Ammon's horn (tissue), 1 donor: ENCODE data around the gene SNRNP27.
"Not testable (repeated sequence)": the region's sequence is repeated elsewhere in the genome, so short reads cannot be mapped to it uniquely, and the experiment has no call there.

Experiments used
- DNase-seq: peaks from one replicate; pipeline ENCODE4 v3.0.0-alpha.2; 2016; ENCODE audit warnings: low spot score

The SNRNP27 gene

DNA sequence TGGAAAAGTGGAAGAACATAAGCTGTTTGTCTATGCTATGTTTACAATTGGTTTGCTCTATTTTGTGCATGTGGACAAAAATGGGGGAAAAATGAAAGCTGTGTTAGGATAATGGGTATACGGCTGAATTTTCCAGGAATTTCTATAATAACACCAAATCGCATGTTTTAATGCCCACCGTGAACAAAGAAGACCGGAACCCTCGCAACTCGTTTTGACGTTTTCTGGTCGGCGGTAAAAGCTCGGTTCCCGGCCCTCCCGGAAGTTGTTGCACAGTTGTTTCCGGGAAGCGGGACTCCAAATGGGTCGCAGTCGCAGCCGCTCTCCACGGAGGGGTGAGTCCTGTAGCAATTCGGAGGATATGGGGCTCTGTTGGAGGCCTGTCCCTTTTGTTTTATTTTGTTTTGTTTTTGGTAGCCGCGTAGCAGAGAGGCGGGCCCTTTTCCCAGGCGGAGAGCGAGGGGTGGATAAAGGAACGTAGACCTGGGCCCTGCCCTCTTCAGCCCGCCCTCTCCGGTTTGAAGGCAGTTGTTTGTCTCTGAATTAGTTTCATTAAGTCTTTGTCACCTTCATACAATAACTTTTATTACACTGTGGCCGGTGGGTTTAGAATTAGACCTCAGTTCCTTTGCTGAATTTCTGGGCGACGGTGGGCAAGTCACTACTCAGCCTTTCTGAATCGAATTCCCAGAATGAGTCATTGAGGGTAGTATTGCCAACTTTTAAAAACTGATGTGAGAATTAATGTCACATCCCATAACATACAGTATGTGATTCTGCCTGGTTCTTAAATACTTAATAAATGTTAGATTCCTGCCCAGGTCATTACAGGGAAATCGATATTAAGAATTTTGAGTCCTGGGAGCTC is at the start of gene SNRNP27:
SNRNP27 (plus strand) TSS at position 273 of the 868 bp plus-strand sequence; CDS start at position 302, 29 bp downstream.
- peak; percentile 78 for DNase-seq

DNA sequence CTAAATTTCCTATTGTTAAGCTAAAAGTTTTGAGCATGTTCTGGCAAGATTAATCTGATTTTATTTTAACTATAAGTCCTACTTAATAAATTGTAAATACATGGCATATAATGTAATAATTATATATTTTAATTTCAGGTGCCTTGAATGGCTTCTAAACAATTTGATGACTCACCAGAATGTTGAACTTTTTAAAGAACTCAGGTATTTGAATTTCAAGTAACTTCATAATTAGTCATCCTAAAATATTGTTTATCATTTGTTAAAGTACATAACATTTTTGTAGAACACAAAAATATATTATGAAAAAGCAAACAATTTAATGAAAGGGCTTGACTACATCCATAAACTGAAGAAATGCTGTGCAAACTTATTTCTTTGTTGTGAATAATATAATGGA is 49.8 kb upstream of the SNRNP27 start:
- DNase-seq, result no peak

DNA sequence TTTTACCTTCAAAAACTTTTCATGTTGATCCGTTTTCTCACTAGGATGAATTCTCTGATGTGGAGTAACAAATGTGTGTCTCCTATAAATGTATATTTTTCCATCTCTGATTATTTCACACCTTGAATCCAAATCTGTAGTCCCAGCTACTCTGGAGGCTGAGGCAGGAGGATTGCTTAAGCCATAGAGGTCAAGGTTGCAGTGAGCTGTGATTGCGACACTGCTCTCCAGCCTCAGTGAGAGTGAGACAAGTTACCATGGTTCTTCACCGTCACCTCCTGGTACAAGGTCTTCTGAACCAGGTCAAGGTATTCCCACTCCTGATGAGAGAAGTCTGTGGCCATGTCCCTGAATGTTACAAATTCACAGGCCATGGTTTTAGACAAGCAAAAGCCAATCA is 49.2 kb upstream of the SNRNP27 start:
- no peak for DNase-seq

DNA sequence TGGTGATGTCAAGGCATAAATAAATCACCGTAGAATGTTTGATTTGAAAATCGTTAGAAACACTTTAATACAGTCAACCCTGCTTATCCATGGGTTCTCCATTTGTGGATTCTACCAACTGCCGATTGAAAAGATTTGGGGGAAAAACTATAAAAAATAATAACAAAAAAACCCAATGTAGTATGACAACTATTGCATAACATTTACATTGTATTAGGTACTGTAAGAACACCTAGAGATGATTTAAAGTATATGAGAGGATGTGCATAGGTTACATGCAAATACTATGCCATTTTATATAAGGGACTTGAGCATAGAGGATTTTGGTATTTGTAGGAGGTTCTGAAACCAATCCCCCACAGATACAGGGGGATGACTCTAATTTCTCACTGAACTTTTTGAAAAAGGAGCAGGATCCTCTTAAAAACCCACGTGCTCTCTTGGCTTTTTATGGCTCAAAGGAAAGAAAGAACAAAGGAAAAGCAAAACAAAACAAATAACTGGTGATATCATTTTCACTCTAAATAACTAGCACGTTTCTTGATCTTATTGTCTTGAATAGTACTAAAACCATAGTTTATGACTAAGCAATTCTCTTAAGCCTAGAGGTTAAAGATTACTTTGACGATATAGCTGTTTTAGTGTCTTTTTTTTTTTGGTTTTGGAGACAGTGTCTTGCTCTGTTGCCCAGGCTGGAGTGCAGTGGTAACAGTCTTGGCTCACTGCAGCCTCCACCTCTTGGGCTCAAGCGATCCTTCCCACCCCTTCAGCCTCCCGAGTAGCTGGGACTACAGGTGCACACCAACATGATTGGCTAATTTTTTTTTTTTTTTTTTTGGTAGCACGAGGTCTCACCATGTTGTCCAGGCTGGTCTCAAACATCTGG is 47.3 kb upstream of the SNRNP27 start:
- DNase-seq, result no peak

DNA sequence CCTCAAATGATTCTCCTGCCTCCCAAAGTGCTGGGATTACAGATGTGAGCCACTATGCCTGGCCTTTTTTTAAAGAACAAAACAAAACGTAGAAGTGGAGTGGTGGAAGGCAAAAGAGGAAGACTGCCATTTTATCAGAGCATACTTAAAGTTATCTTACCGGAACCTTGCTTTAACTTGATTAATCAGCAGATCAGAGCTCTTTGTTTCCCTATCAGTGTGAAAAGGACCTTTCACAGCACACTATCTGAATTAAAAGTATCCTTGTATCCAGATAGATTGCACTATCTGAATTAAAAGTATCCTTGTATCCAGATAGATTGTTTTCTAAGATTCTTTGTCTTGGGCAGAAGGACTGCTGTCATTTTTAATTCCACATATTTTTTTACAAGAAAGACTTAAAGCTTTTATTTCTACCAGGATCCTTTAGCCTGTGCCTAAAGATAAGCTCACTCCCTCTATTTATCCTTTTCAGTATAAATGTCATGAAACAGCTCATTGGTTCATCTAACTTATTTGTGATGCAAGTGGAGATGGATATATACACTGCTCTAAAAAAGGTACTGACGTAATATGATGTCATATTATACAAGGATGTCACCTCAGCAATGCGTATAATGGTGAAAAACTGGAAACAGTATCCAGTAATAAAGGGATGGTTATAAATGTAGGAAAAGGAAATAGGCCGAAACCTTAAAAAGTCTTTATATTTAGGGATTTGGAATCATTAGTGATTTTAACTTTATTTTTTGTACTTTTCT is 46.5 kb upstream of the SNRNP27 start:
- no peak for DNase-seq

DNA sequence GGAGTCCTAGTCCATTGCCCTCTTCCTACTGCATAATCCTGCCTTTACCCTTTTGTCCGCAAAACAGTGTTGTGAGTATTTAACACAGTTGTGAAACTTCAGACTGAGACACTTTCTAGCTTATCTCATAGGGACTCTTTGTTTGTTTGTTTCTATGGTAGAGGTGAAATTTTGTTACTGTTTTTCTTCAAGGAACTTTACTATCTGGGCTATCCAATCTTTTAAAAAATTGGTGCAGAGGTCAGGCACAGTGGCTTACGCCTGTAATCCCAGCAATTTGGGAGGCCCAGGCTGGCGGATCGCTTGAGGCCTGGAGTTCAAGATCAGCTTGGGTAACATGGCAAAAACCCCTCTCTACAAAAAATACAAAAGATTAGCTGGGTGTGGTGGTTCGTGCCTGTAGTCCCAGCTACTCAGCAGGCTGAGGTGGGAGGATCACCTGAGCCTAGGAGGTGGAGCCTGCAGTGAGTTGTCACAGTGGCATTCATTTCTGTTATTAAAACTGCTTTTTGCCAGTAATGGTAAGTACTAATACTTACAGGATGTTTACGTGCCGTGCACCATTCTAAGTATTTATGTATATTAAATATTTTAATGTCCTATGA is 45.5 kb upstream of the SNRNP27 start:
- DNase-seq, result no peak

GRCh38 chr2:69858261-69858660 is 35.5 kb upstream of the SNRNP27 start:
- DNase-seq, result no peak

DNA sequence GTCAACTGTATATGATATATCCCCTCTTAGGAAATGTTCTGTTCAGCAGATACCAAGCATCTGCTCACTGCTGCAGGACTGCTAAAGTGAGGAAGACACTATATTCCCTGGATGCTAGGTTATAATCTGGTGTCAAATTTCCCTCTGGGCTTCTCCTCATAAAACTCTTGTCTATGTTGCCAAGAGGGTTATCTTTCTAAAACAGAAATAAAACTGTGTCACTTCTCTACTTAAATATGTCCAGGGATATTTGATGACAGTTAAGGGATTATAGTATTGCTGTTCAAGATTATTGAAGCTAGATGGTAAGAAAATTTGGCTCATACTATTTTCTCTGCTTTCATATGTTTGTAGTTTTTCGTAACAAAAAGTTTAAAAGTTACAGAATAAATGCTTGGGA is 30.5 kb upstream of the SNRNP27 start:
- DNase-seq, result no peak

DNA sequence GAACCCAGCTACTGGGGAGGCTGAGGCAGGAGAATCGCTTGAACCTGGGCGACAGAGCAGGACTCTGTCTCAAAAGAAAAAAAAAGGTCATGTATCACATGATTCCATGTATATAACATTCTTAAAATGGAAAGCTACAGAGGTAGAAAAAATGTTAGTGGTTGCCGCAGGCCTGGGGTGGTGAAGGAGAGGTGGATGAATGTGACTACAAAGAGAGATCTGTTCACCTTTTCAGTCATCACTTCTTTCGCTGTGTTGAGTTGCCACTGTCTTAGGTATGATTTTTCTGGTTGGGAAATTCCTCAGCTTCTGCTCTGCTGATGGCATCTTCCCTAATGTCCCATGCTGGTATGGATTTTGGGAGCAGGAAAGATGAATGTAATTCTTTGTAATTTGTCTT is 5.3 kb upstream of the SNRNP27 start:
- no peak for DNase-seq

DNA sequence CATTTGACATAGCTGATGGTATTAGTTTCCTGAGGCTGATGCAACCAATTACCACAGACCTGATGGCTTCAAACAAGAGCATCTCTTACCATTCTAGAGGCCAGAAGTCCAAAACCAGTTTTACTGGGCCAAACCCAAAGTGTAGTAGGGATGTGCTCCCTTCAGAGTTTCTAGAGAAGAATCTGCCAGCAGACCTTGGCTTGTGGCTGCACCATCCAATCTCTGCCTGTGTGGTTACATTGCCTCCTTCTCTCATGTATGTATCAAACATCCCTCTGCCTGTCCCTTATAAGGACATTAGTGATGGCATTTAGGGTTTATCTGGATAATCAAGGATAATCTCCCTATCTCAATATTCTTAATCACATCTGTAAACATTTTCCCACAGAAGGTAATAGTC is 4.5 kb upstream of the SNRNP27 start:
- DNase-seq, result no peak

DNA sequence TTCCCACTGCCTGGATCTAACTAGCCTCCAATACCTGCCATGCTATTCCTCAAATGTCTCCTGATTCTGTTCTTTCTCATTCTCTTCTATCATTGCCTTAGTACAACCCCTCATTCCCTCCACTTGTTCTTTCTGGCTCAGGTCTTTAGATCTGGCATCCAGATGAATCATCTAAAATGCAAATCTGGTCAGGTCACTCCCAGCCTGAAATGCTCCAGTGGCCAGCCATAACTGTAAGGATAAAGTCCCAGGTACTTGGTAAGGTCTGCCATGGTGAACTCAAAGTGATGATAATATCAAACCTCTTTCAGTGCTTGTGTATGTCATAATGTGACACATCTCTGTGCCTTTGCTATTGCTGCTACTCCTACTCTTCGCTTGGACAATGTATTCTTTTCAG is 2.9 kb upstream of the SNRNP27 start:
- no peak for DNase-seq

DNA sequence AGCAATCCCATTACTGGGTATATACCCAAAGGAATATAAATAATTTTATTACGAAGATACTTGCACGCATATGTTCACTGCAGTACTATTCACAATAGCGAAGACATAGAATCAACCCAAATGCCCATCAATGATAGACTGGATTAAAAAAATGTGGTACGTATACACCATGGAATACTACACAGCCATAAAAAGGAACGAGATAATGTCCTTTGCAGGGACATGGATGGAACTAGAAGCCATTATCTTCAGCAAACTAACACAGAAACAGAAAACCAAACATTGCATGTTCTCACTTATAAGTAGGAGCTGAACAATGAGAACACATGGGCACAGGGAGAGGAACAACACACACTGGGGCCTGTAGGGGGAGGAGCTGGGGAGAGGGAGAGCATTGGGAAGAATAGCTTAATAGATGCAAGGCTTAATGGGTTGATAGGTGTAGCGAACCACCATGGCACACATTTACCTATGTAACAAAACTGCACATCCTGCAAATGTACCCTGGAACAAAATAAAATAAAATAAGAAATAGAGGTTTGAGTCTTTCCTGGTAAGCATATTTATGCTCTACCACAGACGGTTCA is 825 bp upstream of the SNRNP27 start:
- not testable (repeated sequence) for DNase-seq

GRCh38 chr2:69894737-69895136 is 981 bp downstream of the SNRNP27 start:
- DNase-seq, result not testable (repeated sequence)

GRCh38 chr2:69902213-69902922 is 8.6 kb downstream of the SNRNP27 start:
- peak; percentile 15 for DNase-seq

DNA sequence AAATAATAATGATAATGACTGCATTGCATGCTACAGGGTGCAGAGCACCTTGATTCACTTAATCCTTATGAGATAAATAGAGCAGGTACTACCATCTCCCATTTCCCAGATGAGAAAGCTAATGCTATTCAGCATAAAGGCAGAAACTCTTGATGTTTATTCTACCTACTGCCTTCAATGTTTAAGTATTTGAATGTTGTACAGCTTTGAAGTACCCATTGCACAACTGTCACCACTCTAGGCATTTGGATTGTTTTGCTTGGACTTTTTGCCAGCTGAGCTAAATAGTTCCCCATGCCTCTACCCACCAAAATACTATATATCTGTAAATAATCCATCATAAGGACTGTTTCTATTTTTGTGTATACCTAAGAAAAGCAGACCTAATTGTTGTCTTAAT is 13.5 kb downstream of the SNRNP27 start:
- DNase-seq, result no peak

DNA sequence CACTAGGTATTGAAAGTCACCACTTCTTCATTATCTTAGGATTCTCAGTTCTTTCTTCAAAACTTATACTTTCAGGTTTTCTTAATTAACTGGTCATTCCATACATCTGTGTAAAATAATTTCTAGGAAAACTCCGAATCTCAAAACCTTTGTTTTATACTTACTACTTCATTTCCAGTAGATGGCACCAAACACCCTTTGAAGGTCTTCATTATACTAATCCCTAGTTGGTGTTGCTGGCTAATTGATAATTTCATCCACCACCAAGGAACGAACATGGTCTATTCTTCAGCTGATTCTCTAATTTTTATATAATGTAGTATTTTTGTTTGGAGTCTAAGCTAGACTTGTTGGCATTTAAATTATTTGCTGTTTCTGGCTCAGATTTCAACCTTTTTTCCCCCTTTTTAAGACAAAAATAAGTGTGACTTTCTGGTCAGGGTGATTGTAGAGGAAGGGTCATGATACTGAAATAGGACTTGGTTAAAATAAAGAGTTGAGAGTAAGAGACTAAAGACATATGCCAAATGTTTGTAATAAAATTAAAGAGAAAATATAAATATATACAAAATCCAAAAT is 18.3 kb downstream of the SNRNP27 start:
- peak; percentile 75 for DNase-seq

- peak; percentile 100 for DNase-seq
These were observed 20.6 kb downstream of the SNRNP27 start for GRCh38 chr2:69914164-69914949.

DNA sequence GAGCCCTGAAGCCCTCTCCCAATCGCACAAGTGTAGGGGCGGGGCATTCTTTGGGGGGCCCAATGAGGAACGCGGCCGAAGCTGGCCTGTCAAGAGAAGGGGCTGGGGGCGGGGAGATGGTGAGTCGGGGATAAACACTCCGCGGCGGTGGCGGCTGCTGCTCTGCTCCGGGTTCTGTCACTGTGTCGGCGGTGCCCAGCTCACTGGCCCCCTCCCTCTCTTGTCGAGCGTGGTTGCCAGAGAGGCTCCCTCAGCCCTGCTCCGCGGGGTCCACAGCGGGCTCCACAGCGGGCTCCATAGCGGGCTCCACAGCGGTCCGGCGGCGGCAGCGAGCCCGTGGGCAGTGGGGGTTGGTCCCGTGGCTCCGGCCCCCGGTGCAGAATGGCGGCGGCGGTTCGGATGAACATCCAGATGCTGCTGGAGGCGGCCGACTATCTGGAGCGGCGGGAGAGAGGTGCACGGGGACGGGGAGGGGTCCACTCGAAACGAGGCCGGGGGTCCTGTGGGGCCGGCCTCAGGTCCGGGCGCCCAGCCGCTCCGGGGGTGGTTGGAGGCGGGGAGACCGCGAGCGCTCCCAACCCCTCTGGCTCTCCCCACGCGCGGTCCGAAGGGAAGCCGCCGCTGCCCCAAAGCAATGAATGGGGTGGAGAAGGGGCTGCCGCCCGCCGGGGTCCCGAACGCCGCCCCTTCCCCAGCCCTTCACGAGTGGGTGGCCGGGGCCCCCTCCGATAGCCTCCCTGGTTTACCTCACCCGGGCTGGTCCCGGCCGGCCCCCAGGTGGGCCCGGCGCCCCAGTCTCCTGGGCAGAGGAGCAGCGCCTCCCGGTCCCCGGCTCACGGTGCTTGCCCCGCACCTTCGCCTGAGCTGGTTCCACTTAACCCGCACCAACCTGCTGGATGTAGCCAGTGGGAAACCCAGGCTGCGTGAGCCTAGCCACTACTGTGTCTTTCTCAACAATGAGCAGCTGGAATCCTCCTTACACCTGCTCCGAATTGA is 21.5 kb downstream of the SNRNP27 start, which contains the start of gene MXD1:
MXD1 (plus strand) TSS at position 160 of the 996 bp plus-strand sequence; CDS start at position 382, 222 bp downstream.
- peak; percentile 35 for DNase-seq
